K562 treated with DMSO at 1 percent for 48 hours (cell line): Measurements from ENCODE around the gene CYP24A1. TPM values are rescaled to one million over a fixed set of nuclear protein-coding genes. Genes with fewer than 3 reads are reported as not detected.

Source experiments
- total RNA-seq: library from RNA; unstranded; fragments of 300-600 nt; gene quantifications from 2 replicates; pipeline ENCODE4 v1.2.3, GENCODE V29; 2022; ENCODE audit warnings: low replicate concordance; ENCODE audit errors: extremely low read depth

Gene CYP24A1
- not detected in 2 replicates for total RNA-seq

GRCh38 chr20:54173653-54174456 lies at the start of gene CYP24A1:
CYP24A1 (minus strand) TSS chr20:54173986; CDS start chr20:54173579, 407 bp downstream.

GRCh38 chr20:54207743-54208547 lies 34.2 kb upstream of the CYP24A1 start, which contains the start of gene PFDN4:
PFDN4 (plus strand) TSS chr20:54208087; CDS start chr20:54208101, 14 bp downstream.

Other genes with a start within 250 kb of the CYP24A1 start
- gene BCAS1, start 103.4 kb downstream of the CYP24A1 start, total RNA-seq, result not detected in 2 replicates
- not detected in 2 replicates for gene PFDN4, start 34.1 kb upstream of the CYP24A1 start, total RNA-seq